PC-3 (cell line): ENCODE data around the gene MYL7.

Source experiments
- CTCF ChIP-seq: fragments of 300-600 bp; sonication (generic); conservative IDR thresholded peaks from 2 replicates; pipeline ENCODE4 v1.5.1; 2017; ENCODE audit warnings: antibody characterized with exemption, low read depth, mild to moderate bottlenecking, low read length
- EZH2 ChIP-seq: fragments of 300-600 bp; sonication (generic); IDR thresholded peaks from one replicate; pipeline ENCODE4 v1.6.1; 2017; ENCODE audit warnings: antibody characterized with exemption, mild to moderate bottlenecking, low read length; ENCODE audit not compliant: unreplicated experiment
- EZH2phosphoT487 ChIP-seq: fragments of 300-600 bp; sonication (generic); IDR thresholded peaks from 2 replicates; pipeline ENCODE4 v1.6.1; 2018; ENCODE audit warnings: mild to moderate bottlenecking, antibody characterized with exemption, low read length, borderline replicate concordance

- TF ChIP-seq CTCF (no peak), EZH2phosphoT487 (no peak), EZH2 (no peak)
Measured at GRCh38 chr7:44096326-44096881, 44.7 kb downstream of the MYL7 start.
